Effector memory CD4-positive, alpha-beta T cell (primary cell): ENCODE measurements around the gene C16orf92.

Experiments
- DNase-seq, 3 donors: peaks; one replicate each; pipeline ENCODE4 v3.0.0-alpha.2; 2020
- H3K27ac ChIP-seq: 2 replicates; pipeline ENCODE4 v1.7.0; 2013; ENCODE audit warnings: mild to moderate bottlenecking, low read length, moderate library complexity; ENCODE audit not compliant: insufficient read depth, poor library complexity, severe bottlenecking
- H3K27me3 ChIP-seq: replicated peaks from 2 replicates; pipeline ENCODE4 v1.7.0; 2013; ENCODE audit warnings: mild to moderate bottlenecking, low read length; ENCODE audit not compliant: insufficient read depth, control insufficient read depth, poor library complexity, severe bottlenecking
- H3K36me3 ChIP-seq: 2 replicates; pipeline ENCODE4 v1.7.0; 2013; ENCODE audit warnings: mild to moderate bottlenecking, low read length, moderate library complexity; ENCODE audit not compliant: control insufficient read depth, insufficient read depth
- H3K4me1 ChIP-seq: 2 replicates; pipeline ENCODE4 v1.7.0; 2013; ENCODE audit warnings: low read length, mild to moderate bottlenecking; ENCODE audit not compliant: control insufficient read depth, insufficient read depth, poor library complexity, severe bottlenecking
- H3K4me3 ChIP-seq: 2 replicates; pipeline ENCODE4 v1.7.0; 2013; ENCODE audit warnings: low read length, low read depth, mild to moderate bottlenecking; ENCODE audit not compliant: insufficient read depth, poor library complexity, severe bottlenecking
- H3K9me3 ChIP-seq: 2 replicates; pipeline ENCODE4 v1.7.0; 2013; ENCODE audit warnings: mild to moderate bottlenecking, low read length, moderate library complexity; ENCODE audit not compliant: control insufficient read depth

C16orf92 gene

DNA sequence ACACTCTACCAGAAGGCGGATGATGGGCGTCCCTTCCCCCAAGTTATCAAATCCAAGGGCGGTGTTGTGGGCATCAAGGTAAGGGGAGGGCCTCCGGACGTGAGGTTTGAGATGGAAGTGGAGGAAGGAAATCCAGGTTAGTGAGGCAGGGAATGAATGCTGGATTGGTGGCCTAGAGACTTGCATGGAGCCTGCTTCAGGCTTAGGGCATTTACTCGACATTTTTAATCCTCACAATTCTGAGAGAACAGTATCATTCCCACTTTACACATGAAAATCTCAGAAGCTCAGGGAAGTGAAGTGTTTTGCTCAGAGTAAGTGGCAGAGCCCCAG, 44.6 kb downstream of the C16orf92 start:
- no peak for DNase-seq
- Histone ChIP-seq H3K9me3 (no peaks in the 10 kb centered on the region), H3K4me3 (peak overlapping the region; percentile 98), H3K27me3 (no peaks in the 10 kb centered on the region), H3K4me1 (peaks cover 33% of the 10 kb centered on the region), H3K36me3 (peaks cover 46% of the 10 kb centered on the region), H3K27ac (peak overlapping the region; percentile 29)

DNA sequence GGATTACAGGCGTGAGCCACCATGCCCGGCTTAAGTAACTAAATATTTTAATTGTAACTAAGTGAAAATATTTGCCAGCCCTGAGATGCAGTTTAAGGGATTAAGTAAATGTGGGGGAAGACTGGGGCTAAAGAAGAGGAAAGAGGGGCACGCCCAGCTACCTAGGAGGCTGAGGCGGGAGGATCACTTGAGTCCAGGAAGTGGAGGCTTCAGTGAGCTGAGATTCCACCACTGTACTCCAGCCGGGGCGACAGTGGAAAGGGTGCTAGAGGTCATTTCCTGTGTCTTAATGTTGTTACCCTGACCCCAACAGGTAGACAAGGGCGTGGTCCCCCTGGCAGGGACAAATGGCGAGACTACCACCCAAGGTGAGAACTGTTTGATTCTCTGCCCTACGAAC, 45.3 kb downstream of the C16orf92 start:
- H3K36me3 ChIP-seq: peaks cover 46% of the 10 kb centered on the region
- H3K27ac ChIP-seq: no peak overlapping the region
- no peak overlapping the region for H3K4me3 ChIP-seq
- DNase-seq: no peak
- peaks cover 32% of the 10 kb centered on the region for H3K4me1 ChIP-seq
- no peaks in the 10 kb centered on the region for H3K9me3 ChIP-seq
- H3K27me3 ChIP-seq: no peaks in the 10 kb centered on the region

DNA sequence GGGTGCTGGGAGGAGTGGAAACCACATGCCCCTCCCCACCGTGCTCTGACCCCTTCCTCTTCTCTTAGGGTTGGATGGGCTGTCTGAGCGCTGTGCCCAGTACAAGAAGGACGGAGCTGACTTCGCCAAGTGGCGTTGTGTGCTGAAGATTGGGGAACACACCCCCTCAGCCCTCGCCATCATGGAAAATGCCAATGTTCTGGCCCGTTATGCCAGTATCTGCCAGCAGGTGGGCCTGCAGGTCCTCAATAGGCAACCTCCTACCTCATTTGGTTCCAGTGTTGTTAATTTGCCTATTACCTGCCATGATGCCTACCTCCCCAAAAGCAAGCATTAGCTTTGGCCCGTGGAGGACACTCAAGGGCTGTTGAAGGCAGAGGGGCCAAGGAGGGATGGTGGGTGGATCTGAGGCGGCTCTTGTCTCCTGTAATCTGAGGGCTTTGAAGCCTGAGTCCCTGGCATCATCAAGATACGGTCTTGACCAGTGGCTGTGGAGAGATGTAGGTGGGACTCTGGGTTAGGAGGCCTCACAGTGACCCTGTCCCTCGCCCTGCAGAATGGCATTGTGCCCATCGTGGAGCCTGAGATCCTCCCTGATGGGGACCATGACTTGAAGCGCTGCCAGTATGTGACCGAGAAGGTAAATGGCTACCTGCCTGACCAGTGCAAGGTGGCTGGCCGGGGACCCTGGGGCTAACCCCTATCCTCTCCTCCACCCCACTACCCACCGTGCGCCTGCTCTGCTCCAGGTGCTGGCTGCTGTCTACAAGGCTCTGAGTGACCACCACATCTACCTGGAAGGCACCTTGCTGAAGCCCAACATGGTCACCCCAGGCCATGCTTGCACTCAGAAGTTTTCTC, 46.0 kb downstream of the C16orf92 start:
- H3K27me3 ChIP-seq: no peaks in the 10 kb centered on the region
- peaks cover 26% of the 10 kb centered on the region for H3K4me1 ChIP-seq
- peak overlapping the region; percentile 18 for H3K27ac ChIP-seq
- H3K36me3 ChIP-seq: peaks cover 46% of the 10 kb centered on the region
- H3K4me3 ChIP-seq: no peak overlapping the region
- no peaks in the 10 kb centered on the region for H3K9me3 ChIP-seq
- DNase-seq: peak in 2 of 3 donors; percentile 37 to 45

DNA sequence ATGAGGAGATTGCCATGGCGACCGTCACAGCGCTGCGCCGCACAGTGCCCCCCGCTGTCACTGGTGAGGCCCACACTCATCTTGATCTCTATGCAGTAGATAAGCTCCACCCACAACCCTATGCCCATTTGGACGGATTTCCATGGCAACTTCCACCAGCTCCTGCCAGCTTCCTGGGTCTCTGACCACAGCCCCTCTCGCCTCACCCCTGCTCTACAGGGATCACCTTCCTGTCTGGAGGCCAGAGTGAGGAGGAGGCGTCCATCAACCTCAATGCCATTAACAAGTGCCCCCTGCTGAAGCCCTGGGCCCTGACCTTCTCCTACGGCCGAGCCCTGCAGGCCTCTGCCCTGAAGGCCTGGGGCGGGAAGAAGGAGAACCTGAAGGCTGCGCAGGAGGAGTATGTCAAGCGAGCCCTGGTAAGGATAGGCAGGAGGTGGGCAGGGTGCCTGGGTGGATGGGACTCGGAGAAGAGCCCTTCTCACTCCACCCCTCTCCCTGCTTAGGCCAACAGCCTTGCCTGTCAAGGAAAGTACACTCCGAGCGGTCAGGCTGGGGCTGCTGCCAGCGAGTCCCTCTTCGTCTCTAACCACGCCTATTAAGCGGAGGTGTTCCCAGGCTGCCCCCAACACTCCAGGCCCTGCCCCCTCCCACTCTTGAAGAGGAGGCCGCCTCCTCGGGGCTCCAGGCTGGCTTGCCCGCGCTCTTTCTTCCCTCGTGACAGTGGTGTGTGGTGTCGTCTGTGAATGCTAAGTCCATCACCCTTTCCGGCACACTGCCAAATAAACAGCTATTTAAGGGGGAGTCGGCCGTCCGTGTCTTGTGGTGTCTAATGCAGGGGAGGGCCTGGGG, 46.8 kb downstream of the C16orf92 start:
- Histone ChIP-seq H3K9me3 (no peaks in the 10 kb centered on the region), H3K27me3 (no peaks in the 10 kb centered on the region), H3K36me3 (peaks cover 46% of the 10 kb centered on the region), H3K4me3 (no peak overlapping the region), H3K27ac (no peak overlapping the region), H3K4me1 (peaks cover 23% of the 10 kb centered on the region)
- DNase-seq: no peak

DNA sequence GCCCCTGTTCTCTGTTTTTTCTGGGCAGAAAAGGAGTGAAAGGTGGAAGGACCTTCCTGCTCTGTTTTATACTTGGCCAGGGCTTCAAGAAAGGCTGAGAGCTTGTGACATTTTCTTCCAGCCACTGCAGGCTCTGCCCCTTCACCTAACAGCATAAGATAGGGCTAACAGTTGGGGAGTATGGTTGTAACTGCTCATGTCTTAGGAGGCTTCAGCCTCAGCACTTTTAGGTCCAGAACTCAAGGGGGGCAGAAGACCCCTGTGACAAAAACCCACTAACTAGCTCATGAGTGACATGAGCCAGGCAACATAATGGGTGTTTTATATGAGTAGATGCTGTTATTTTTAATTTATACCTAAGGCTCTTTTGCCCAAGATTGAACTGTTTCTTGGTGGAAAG, 47.5 kb downstream of the C16orf92 start:
- H3K36me3 ChIP-seq: peaks cover 46% of the 10 kb centered on the region
- no peaks in the 10 kb centered on the region for H3K27me3 ChIP-seq
- no peak overlapping the region for H3K27ac ChIP-seq
- H3K9me3 ChIP-seq: no peaks in the 10 kb centered on the region
- H3K4me3 ChIP-seq: no peak overlapping the region
- H3K4me1 ChIP-seq: peaks cover 23% of the 10 kb centered on the region
- DNase-seq: no peak
